ENCODE results near the gene WNT16.

WNT16 gene

DNA sequence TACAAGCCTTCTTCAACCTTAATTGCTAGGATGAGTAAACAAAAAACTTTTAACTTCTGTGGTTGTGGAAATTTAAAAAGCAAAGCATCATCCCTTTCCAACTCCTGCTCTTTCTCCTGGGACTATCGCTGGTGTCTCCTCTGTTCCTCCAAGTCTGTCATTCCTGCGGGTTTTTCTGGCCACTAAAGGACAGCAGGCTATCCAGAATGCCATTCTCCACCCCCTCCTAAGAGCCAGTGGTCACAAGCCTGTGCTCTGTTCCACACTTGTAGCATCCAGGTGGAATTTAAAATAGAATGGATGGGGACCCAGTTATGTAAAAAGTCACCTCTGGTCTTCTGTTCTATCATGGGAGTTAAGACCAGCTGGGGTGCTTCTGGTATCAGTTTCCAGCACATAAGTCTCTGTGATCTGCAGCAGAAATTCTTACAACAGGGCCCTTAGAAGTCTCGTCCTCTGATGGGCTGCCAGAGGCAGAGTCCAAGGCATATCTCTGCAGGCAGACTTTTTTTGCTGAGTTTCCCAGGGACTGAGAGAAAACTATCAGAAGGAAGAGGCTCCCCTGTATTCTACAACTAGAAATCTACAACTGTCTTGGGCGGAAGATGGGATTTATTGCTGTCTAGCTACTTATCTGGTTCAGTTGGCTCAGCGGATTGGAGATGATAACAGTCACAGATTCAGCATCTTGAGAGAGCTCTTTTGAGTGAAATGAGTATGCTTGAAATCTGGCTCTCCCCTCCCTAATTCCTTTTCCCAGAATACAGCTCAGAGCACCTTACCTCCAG lies 5.1 kb upstream of the WNT16 start:
- Histone ChIP-seq H2AFZ (ENCODE audit: low read depth) (no peak overlapping the region), H3K4me3 (IDR thresholded peaks at IDR 0.05; ENCODE audit: insufficient read depth, low read depth, low read length) (no peak overlapping the region), H3K79me2 (ENCODE audit: insufficient read depth, low read depth) (no peaks in the 10 kb centered on the region), H3K9ac (no peak overlapping the region), H3K27me3 (ENCODE audit: insufficient read depth, low read depth) (no peaks in the 10 kb centered on the region), H4K20me1 (ENCODE audit: insufficient read depth) (no peaks in the 10 kb centered on the region), H3K27ac (no peak overlapping the region), H3K36me3 (ENCODE audit: insufficient read depth) (no peaks in the 10 kb centered on the region), H3K4me2 (no peak overlapping the region), H3K4me1 (ENCODE audit: low read depth, poor library complexity, severe bottlenecking) (no peaks in the 10 kb centered on the region)
- TF ChIP-seq, protein P1, sequence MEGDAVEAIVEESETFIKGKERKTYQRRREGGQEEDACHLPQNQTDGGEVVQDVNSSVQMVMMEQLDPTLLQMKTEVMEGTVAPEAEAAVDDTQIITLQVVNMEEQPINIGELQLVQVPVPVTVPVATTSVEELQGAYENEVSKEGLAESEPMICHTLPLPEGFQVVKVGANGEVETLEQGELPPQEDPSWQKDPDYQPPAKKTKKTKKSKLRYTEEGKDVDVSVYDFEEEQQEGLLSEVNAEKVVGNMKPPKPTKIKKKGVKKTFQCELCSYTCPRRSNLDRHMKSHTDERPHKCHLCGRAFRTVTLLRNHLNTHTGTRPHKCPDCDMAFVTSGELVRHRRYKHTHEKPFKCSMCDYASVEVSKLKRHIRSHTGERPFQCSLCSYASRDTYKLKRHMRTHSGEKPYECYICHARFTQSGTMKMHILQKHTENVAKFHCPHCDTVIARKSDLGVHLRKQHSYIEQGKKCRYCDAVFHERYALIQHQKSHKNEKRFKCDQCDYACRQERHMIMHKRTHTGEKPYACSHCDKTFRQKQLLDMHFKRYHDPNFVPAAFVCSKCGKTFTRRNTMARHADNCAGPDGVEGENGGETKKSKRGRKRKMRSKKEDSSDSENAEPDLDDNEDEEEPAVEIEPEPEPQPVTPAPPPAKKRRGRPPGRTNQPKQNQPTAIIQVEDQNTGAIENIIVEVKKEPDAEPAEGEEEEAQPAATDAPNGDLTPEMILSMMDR (conservative IDR thresholded peaks at IDR 0.05; ENCODE audit: low read depth, low read length): no peak

DNA sequence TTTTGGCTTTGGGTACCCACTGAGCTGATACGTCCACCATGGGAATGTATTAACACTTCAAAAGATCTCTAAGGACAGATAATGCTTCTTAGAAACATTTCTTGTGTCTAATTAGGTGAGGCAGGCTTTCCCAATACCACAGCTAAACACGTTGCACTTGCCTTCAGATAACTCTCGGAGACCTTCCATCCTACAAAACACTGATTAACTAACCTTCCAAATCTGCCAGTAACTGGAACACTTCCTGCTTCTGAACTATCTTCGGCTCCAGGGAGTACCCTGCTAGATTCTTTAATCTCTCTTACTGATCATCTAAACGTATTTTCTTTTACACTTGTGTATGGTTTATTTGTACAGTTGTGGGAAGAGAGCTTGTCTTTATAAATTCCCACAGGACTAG lies 1.1 kb upstream of the WNT16 start:
- no peak overlapping the region for H2AFZ ChIP-seq (ENCODE audit: low read depth)
- H3K36me3 ChIP-seq (ENCODE audit: insufficient read depth): no peaks in the 10 kb centered on the region

DNA sequence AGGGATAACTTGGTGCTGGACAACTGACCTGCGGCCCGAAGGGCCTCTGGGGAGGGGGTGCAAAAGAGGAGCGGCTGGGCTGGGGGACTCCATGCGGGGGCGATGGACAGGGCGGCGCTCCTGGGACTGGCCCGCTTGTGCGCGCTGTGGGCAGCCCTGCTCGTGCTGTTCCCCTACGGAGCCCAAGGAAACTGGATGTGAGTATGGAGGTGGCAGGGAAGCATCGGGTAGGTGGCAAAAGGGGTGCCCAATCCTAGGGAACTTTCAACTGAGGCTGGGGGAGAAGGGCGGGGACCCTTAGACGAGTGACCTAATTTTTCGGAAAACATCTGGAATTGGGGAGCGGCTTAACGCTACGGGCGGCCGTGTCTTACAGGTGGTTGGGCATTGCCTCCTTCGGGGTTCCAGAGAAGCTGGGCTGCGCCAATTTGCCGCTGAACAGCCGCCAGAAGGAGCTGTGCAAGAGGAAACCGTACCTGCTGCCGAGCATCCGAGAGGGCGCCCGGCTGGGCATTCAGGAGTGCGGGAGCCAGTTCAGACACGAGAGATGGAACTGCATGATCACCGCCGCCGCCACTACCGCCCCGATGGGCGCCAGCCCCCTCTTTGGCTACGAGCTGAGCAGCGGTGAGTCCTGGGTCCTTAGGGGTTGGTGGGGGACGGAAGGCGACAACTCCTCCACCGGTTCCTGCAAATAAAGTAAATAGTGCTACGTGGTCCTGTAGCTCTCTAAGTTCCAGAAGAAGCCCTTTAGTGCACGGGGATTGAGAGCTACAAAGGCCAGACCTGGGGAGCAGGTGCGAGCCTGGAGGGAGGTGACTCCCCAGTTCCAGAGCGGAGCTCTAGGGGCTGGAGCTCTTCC lies 622 bp downstream of the WNT16 start:
- no peaks in the 10 kb centered on the region for H3K79me2 ChIP-seq (ENCODE audit: insufficient read depth, low read depth)
- no peaks in the 10 kb centered on the region for H3K27me3 ChIP-seq (ENCODE audit: insufficient read depth, low read depth)
- no peaks in the 10 kb centered on the region for H3K4me1 ChIP-seq (ENCODE audit: low read depth, poor library complexity, severe bottlenecking)
- TF ChIP-seq, protein P1 (conservative IDR thresholded peaks at IDR 0.05; ENCODE audit: low read depth, low read length): no peak
- H2AFZ ChIP-seq (ENCODE audit: low read depth): no peak overlapping the region
- H3K36me3 ChIP-seq (ENCODE audit: insufficient read depth): no peaks in the 10 kb centered on the region
- no peaks in the 10 kb centered on the region for H4K20me1 ChIP-seq (ENCODE audit: insufficient read depth)
- H3K27ac ChIP-seq: no peak overlapping the region
- H3K4me3 ChIP-seq (IDR thresholded peaks at IDR 0.05; ENCODE audit: insufficient read depth, low read depth, low read length): no peak overlapping the region
- H3K4me2 ChIP-seq: no peak overlapping the region
- no peak overlapping the region for H3K9ac ChIP-seq

More for the DNA sequence above, 1.1 kb upstream of the WNT16 start:
- Histone ChIP-seq H3K4me2 (no peak overlapping the region), H3K4me3 (IDR thresholded peaks at IDR 0.05; ENCODE audit: insufficient read depth, low read depth, low read length) (no peak overlapping the region), H4K20me1 (ENCODE audit: insufficient read depth) (no peaks in the 10 kb centered on the region), H3K9ac (no peak overlapping the region), H3K27me3 (ENCODE audit: insufficient read depth, low read depth) (no peaks in the 10 kb centered on the region), H3K27ac (no peak overlapping the region), H3K4me1 (ENCODE audit: low read depth, poor library complexity, severe bottlenecking) (no peaks in the 10 kb centered on the region), H3K79me2 (ENCODE audit: insufficient read depth, low read depth) (no peaks in the 10 kb centered on the region)
- TF ChIP-seq, protein P1 (conservative IDR thresholded peaks at IDR 0.05; ENCODE audit: low read depth, low read length): no peak

DNA sequence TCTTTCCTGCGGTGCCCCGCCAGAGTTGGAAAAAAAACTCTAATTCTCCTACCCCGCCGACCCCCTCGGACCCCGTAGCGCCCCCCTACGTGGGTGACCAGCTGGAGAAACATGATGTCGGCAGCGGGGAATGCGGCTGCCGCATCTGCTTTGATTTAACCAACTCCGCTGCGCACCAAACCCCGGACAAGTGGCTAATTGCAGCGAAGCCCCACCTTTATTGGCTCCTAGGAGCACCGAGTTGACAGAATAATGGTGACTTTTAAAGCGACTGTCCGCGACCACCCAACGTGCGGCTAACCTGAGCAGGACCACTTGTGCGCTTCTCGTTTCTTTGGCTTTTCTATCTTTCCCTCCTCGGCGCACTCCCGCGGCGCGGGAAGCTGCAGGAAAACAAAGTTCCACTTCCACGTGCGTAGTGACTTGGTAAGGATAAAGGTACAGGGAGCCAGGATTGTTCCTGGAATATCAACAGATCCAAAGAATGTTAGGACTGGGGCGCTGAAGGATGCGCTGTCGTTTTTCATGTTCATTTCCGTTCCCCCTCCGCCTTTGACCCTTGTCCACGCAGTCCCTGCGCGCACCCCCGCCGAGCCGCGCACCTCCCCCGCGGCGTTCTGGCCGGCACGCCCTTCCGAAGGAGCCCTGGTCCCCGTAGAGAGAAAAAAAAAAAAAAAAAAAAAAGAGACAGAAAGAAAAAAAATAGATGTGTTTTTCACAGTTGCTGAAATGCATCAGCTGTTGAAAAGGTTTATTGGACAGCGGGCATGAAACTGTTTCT lies 1.4 kb downstream of the WNT16 start:
- H3K79me2 ChIP-seq (ENCODE audit: insufficient read depth, low read depth): no peaks in the 10 kb centered on the region

More for the DNA sequence above, 1.4 kb downstream of the WNT16 start:
- no peak overlapping the region for H3K4me3 ChIP-seq (IDR thresholded peaks at IDR 0.05; ENCODE audit: insufficient read depth, low read depth, low read length)
- no peaks in the 10 kb centered on the region for H3K36me3 ChIP-seq (ENCODE audit: insufficient read depth)
- TF ChIP-seq, protein P1 (conservative IDR thresholded peaks at IDR 0.05; ENCODE audit: low read depth, low read length): no peak
- no peaks in the 10 kb centered on the region for H3K27me3 ChIP-seq (ENCODE audit: insufficient read depth, low read depth)
- no peak overlapping the region for H3K4me2 ChIP-seq
- no peak overlapping the region for H3K9ac ChIP-seq
- no peak overlapping the region for H2AFZ ChIP-seq (ENCODE audit: low read depth)
- no peak overlapping the region for H3K27ac ChIP-seq
- no peaks in the 10 kb centered on the region for H4K20me1 ChIP-seq (ENCODE audit: insufficient read depth)
- H3K4me1 ChIP-seq (ENCODE audit: low read depth, poor library complexity, severe bottlenecking): no peaks in the 10 kb centered on the region
